SK-N-SH treated with all-trans-retinoic acid at 6 μM for 48 hours (cell line): ENCODE measurements around the gene AKAP13.

ENCODE experiments used
- ATAC-seq: fragments of 200-7000 bp; cut with Tn5 transposase; 3 replicates; pipeline ENCODE4 v1.9.1; 2020; ENCODE audit warnings: mild to moderate bottlenecking, moderate library complexity
- ARNTL ChIP-seq: fragments of 450-650 bp; formaldehyde crosslinking; IDR thresholded peaks from 2 replicates; pipeline ENCODE4 v1.5.0; 2020; ENCODE audit warnings: low read depth, mild to moderate bottlenecking, moderate library complexity, borderline replicate concordance
- BACH2 ChIP-seq: fragments of 250-450 bp; sonication (Bioruptor Pico); IDR thresholded peaks from 2 replicates; pipeline ENCODE4 v1.9.0; 2021; ENCODE audit warnings: mild to moderate bottlenecking, borderline replicate concordance
- CREB5 ChIP-seq: fragments of 250-450 bp; sonication (Bioruptor Pico); IDR thresholded peaks from 2 replicates; pipeline ENCODE4 v1.5.1; 2020; ENCODE audit warnings: low read depth, mild to moderate bottlenecking, moderate library complexity
- CSDC2 ChIP-seq: fragments of 250-450 bp; sonication (Bioruptor Pico); IDR thresholded peaks from 2 replicates; pipeline ENCODE4 v1.5.0; 2020; ENCODE audit warnings: mild to moderate bottlenecking, moderate library complexity
- ESRRG ChIP-seq: fragments of 250-450 bp; sonication (Bioruptor Pico); IDR thresholded peaks from 2 replicates; pipeline ENCODE4 v1.6.1; 2021; ENCODE audit warnings: mild to moderate bottlenecking
- GLIS3 ChIP-seq: fragments of 250-450 bp; sonication (Bioruptor Pico); IDR thresholded peaks from 2 replicates; pipeline ENCODE4 v1.5.0; 2020; ENCODE audit warnings: mild to moderate bottlenecking, moderate library complexity
- ISL1 ChIP-seq: fragments of 250-450 bp; sonication (Bioruptor Pico); IDR thresholded peaks from 2 replicates; pipeline ENCODE4 v2.1.2; 2022; ENCODE audit warnings: mild to moderate bottlenecking, moderate library complexity
- OSR1 ChIP-seq: fragments of 250-450 bp; sonication (Bioruptor Pico); IDR thresholded peaks from 2 replicates; pipeline ENCODE4 v1.8.0; 2022; ENCODE audit warnings: moderate library complexity, mild to moderate bottlenecking, inconsistent platforms
- PPARA ChIP-seq: fragments of 250-450 bp; sonication (Bioruptor Pico); IDR thresholded peaks from 2 replicates; pipeline ENCODE4 v1.5.0; 2020; ENCODE audit warnings: mild to moderate bottlenecking, borderline replicate concordance
- RARB ChIP-seq: fragments of 250-450 bp; sonication (Bioruptor Pico); IDR thresholded peaks from 2 replicates; pipeline ENCODE4 v1.8.0; 2021; ENCODE audit warnings: mild to moderate bottlenecking, moderate library complexity
- SNAI2 ChIP-seq: fragments of 250-450 bp; sonication (Bioruptor Pico); IDR thresholded peaks from 2 replicates; pipeline ENCODE4 v1.5.0; 2020; ENCODE audit warnings: mild to moderate bottlenecking, moderate library complexity
- TCF4 ChIP-seq: fragments of 250-450 bp; sonication (Bioruptor Pico); IDR thresholded peaks from 2 replicates; pipeline ENCODE4 v1.8.0; 2021; ENCODE audit warnings: mild to moderate bottlenecking, moderate library complexity, borderline replicate concordance
- TOX ChIP-seq: fragments of 250-450 bp; sonication (Bioruptor Pico); IDR thresholded peaks from 2 replicates; pipeline ENCODE4 v1.8.0; 2021; ENCODE audit warnings: mild to moderate bottlenecking, moderate library complexity, borderline replicate concordance
- ZC3H10 ChIP-seq: fragments of 250-450 bp; sonication (Bioruptor Pico); IDR thresholded peaks from 2 replicates; pipeline ENCODE4 v1.5.1; 2021; ENCODE audit warnings: mild to moderate bottlenecking, moderate library complexity
- ZFP3 ChIP-seq: fragments of 250-450 bp; sonication (Bioruptor Pico); IDR thresholded peaks from 2 replicates; pipeline ENCODE4 v1.5.0; 2020; ENCODE audit warnings: mild to moderate bottlenecking, moderate library complexity
- ZFP30 ChIP-seq: fragments of 450-650 bp; formaldehyde crosslinking; IDR thresholded peaks from 2 replicates; pipeline ENCODE4 v1.5.0; 2022; ENCODE audit warnings: mild to moderate bottlenecking, moderate library complexity
- ZNF70 ChIP-seq: fragments of 450-650 bp; formaldehyde crosslinking; IDR thresholded peaks from 2 replicates; pipeline ENCODE4 v1.5.0; 2020; ENCODE audit warnings: mild to moderate bottlenecking, moderate library complexity
- ZNF8 ChIP-seq: fragments of 450-650 bp; formaldehyde crosslinking; IDR thresholded peaks from 2 replicates; pipeline ENCODE4 v1.5.0; 2020; ENCODE audit warnings: mild to moderate bottlenecking, moderate library complexity
- TF ChIP-seq, protein P1 (sequence below): fragments of 250-450 bp; sonication (Bioruptor Pico); IDR thresholded peaks from 2 replicates; pipeline ENCODE4 v1.5.1; 2021; ENCODE audit warnings: mild to moderate bottlenecking, moderate library complexity
- TF ChIP-seq, protein P2 (sequence below): fragments of 250-450 bp; sonication (Bioruptor Pico); IDR thresholded peaks from 2 replicates; pipeline ENCODE4 v1.8.0; 2020; ENCODE audit warnings: mild to moderate bottlenecking, moderate library complexity, borderline replicate concordance
- TF ChIP-seq, protein P3 (sequence below): fragments of 250-450 bp; sonication (Bioruptor Pico); IDR thresholded peaks from 2 replicates; pipeline ENCODE4 v1.8.0; 2021; ENCODE audit warnings: low read depth, mild to moderate bottlenecking, moderate library complexity, borderline replicate concordance

The AKAP13 gene

DNA sequence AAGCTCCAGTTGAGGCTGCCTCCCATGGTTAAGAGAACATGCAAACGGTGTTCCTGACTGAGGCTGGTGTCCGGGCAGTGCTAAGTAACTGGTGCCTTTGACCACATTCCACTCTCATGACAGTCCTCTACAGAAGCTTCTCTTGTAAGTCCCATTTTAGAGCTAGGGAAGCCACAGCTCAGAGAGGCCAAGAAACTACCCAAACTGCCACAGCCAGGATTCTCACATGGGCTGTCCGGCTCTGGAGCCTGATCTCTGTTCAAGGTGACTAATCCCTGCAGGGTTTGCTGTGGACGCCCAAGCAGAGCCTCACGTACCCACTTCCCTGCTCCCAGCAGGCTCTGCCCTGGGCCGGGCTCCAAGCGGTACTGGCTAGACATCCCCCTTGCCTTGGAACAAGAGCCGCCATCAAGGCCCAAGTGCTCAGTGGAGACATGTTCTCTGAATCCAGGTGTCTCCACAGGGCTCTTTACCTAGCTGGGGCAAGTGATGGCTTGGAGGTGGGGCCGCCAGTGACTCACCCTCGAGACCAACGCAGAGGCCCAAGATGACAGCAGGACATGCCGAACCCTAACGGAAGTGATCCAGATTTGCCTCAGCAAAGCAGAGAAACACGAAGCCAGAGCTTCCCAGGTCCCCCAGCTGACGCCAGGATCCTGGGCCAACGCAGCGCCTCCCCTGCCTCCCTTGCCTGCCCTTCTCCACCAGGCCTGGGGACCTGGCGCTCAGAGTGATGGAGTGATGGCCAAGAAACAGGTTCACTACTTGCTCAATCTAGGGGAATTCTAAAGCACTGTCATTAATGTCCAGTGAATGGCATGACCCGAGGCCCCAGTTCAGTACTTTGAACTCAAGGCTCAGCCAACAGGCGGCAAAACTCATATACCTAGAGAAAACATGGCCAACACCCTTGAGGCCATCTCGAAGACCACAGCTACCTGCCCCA lies 390.0 kb downstream of the AKAP13 start:
- ATAC-seq: no peak; the same call in 2 of the 3 replicates
- no peak for TF ChIP-seq OSR1 (CRISPR knock-in tag)
- no peak for TF ChIP-seq CSDC2 (CRISPR knock-in tag)
- TF ChIP-seq ZFP30 (CRISPR knock-in tag): no peak
- no peak for TF ChIP-seq GLIS3 (CRISPR knock-in tag)
- no peak for TF ChIP-seq ZC3H10 (CRISPR knock-in tag)
- TF ChIP-seq, protein P1, sequence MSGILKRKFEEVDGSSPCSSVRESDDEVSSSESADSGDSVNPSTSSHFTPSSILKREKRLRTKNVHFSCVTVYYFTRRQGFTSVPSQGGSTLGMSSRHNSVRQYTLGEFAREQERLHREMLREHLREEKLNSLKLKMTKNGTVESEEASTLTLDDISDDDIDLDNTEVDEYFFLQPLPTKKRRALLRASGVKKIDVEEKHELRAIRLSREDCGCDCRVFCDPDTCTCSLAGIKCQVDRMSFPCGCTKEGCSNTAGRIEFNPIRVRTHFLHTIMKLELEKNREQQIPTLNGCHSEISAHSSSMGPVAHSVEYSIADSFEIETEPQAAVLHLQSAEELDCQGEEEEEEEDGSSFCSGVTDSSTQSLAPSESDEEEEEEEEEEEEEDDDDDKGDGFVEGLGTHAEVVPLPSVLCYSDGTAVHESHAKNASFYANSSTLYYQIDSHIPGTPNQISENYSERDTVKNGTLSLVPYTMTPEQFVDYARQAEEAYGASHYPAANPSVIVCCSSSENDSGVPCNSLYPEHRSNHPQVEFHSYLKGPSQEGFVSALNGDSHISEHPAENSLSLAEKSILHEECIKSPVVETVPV: no peak
- TF ChIP-seq ZFP3 (CRISPR knock-in tag): no peak
- no peak for TF ChIP-seq PPARA (CRISPR knock-in tag)
- no peak for TF ChIP-seq SNAI2
- no peak for TF ChIP-seq TCF4 (CRISPR knock-in tag)
- TF ChIP-seq ESRRG (CRISPR knock-in tag): no peak
- TF ChIP-seq, protein P2, sequence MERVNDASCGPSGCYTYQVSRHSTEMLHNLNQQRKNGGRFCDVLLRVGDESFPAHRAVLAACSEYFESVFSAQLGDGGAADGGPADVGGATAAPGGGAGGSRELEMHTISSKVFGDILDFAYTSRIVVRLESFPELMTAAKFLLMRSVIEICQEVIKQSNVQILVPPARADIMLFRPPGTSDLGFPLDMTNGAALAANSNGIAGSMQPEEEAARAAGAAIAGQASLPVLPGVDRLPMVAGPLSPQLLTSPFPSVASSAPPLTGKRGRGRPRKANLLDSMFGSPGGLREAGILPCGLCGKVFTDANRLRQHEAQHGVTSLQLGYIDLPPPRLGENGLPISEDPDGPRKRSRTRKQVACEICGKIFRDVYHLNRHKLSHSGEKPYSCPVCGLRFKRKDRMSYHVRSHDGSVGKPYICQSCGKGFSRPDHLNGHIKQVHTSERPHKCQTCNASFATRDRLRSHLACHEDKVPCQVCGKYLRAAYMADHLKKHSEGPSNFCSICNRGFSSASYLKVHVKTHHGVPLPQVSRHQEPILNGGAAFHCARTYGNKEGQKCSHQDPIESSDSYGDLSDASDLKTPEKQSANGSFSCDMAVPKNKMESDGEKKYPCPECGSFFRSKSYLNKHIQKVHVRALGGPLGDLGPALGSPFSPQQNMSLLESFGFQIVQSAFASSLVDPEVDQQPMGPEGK (CRISPR knock-in tag): no peak
- no peak for TF ChIP-seq RARB
- TF ChIP-seq, all 23 proteins: peak for 0

- TF ChIP-seq ZFP30 (CRISPR knock-in tag): no peak
- no peak for TF ChIP-seq ISL1 (CRISPR knock-in tag)
- TF ChIP-seq TOX (CRISPR knock-in tag): no peak
- TF ChIP-seq, protein P1: no peak
- no peak for TF ChIP-seq BACH2 (CRISPR knock-in tag)
- TF ChIP-seq ZNF8 (CRISPR knock-in tag): no peak
- TF ChIP-seq ZNF70: no peak
- no peak; the same call in 2 of the 3 replicates for ATAC-seq
Measured at GRCh38 chr15:85771271-85771670, 390.9 kb downstream of the AKAP13 start.

DNA sequence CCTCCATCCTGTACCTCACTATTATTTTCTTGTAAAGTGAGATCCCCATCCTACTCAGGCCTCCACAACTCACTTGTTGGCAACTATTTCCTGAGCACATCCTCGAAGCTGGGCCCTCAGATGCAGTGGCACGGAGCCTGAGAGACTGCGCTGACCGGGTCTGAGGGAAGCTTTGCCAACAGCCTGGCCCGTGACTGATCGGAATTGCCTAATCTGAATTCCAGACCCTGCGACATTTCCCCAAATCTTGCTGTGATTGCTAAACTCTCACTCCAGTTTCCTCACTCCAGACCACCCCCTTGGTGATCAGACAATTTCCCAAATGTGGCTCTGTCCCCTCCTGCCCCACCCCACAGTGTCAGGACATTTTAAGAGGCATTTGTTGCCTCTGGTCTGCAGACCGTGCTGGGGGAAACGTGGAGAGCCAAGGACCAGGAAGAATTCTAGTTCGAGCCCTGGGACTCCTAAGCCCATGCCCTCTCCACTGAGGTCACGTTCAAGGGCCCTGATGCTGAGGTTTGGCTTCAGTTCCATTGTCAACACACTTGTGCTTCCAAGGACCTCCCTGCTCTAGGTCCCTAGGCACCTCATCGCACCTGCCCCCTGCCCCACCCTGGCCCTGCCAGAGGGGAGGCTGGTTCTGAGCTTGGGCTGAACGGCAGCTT lies 391.5 kb downstream of the AKAP13 start:
- TF ChIP-seq SNAI2: no peak
- no peak for TF ChIP-seq OSR1 (CRISPR knock-in tag)
- TF ChIP-seq ZFP3 (CRISPR knock-in tag): no peak
- TF ChIP-seq GLIS3 (CRISPR knock-in tag): no peak
- TF ChIP-seq ESRRG (CRISPR knock-in tag): no peak
- no peak for TF ChIP-seq ARNTL
- TF ChIP-seq ZFP30 (CRISPR knock-in tag): no peak
- TF ChIP-seq, protein P3, sequence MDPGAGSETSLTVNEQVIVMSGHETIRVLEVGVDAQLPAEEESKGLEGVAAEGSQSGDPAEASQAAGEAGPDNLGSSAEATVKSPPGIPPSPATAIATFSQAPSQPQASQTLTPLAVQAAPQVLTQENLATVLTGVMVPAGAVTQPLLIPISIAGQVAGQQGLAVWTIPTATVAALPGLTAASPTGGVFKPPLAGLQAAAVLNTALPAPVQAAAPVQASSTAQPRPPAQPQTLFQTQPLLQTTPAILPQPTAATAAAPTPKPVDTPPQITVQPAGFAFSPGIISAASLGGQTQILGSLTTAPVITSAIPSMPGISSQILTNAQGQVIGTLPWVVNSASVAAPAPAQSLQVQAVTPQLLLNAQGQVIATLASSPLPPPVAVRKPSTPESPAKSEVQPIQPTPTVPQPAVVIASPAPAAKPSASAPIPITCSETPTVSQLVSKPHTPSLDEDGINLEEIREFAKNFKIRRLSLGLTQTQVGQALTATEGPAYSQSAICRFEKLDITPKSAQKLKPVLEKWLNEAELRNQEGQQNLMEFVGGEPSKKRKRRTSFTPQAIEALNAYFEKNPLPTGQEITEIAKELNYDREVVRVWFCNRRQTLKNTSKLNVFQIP: no peak
- no peak for TF ChIP-seq ZNF8 (CRISPR knock-in tag)
- no peak for TF ChIP-seq PPARA (CRISPR knock-in tag)
- TF ChIP-seq ZC3H10 (CRISPR knock-in tag): no peak
- TF ChIP-seq CREB5 (CRISPR knock-in tag): no peak
- no peak for TF ChIP-seq RARB
- TF ChIP-seq, protein P1: no peak
- no peak for ATAC-seq
